ENCODE measurements around the gene CPTP. TPM values are rescaled to one million over a fixed set of nuclear protein-coding genes. Genes with fewer than 3 reads are reported as not detected.
A peak's percentile ranks its signal among the peaks of the same experiment; 100 is the strongest.

Gene CPTP
- total and polyA plus RNA-seq, 2 of the 13 experiments (the other 11 are each of a cell fraction or from before 2014, with no cell fraction given): 5.5 to 9.3 TPM

- TF ChIP-seq HNRNPL (IDR thresholded peaks at IDR 0.05; ENCODE audit: low read depth, low read length) (no peak), GMEB1 (CRISPR knock-in tag; IDR thresholded peaks at IDR 0.05; ENCODE audit: borderline replicate concordance) (0 out of 2 replicates have a peak, but pooled peaks have one; percentile 38), GZF1 (CRISPR knock-in tag; IDR thresholded peaks at IDR 0.05) (no peak), NR2F2 (IDR thresholded peaks at IDR 0.05; ENCODE audit: borderline replicate concordance, low read depth) (no peak), FUBP1 (CRISPR knock-in tag; IDR thresholded peaks at IDR 0.05; ENCODE audit: borderline replicate concordance) (no peak), ZNF691 (CRISPR knock-in tag; IDR thresholded peaks at IDR 0.05; ENCODE audit: borderline replicate concordance, low read depth) (0 out of 2 replicates have a peak, but pooled peaks have one; percentile 52), ZNF710 (CRISPR knock-in tag; IDR thresholded peaks at IDR 0.05; ENCODE audit: borderline replicate concordance) (0 out of 2 replicates have a peak, but pooled peaks have one; percentile 13), SMC3 (IDR thresholded peaks at IDR 0.05; ENCODE audit: low read length) (no peak), MED13 (CRISPR knock-in tag; IDR thresholded peaks at IDR 0.05) (no peak), ZNF775 (CRISPR knock-in tag; IDR thresholded peaks at IDR 0.05; ENCODE audit: borderline replicate concordance) (no peak), ZNF773 (CRISPR knock-in tag; IDR thresholded peaks at IDR 0.05; ENCODE audit: borderline replicate concordance) (no peak)
- TF ChIP-seq, protein P1, sequence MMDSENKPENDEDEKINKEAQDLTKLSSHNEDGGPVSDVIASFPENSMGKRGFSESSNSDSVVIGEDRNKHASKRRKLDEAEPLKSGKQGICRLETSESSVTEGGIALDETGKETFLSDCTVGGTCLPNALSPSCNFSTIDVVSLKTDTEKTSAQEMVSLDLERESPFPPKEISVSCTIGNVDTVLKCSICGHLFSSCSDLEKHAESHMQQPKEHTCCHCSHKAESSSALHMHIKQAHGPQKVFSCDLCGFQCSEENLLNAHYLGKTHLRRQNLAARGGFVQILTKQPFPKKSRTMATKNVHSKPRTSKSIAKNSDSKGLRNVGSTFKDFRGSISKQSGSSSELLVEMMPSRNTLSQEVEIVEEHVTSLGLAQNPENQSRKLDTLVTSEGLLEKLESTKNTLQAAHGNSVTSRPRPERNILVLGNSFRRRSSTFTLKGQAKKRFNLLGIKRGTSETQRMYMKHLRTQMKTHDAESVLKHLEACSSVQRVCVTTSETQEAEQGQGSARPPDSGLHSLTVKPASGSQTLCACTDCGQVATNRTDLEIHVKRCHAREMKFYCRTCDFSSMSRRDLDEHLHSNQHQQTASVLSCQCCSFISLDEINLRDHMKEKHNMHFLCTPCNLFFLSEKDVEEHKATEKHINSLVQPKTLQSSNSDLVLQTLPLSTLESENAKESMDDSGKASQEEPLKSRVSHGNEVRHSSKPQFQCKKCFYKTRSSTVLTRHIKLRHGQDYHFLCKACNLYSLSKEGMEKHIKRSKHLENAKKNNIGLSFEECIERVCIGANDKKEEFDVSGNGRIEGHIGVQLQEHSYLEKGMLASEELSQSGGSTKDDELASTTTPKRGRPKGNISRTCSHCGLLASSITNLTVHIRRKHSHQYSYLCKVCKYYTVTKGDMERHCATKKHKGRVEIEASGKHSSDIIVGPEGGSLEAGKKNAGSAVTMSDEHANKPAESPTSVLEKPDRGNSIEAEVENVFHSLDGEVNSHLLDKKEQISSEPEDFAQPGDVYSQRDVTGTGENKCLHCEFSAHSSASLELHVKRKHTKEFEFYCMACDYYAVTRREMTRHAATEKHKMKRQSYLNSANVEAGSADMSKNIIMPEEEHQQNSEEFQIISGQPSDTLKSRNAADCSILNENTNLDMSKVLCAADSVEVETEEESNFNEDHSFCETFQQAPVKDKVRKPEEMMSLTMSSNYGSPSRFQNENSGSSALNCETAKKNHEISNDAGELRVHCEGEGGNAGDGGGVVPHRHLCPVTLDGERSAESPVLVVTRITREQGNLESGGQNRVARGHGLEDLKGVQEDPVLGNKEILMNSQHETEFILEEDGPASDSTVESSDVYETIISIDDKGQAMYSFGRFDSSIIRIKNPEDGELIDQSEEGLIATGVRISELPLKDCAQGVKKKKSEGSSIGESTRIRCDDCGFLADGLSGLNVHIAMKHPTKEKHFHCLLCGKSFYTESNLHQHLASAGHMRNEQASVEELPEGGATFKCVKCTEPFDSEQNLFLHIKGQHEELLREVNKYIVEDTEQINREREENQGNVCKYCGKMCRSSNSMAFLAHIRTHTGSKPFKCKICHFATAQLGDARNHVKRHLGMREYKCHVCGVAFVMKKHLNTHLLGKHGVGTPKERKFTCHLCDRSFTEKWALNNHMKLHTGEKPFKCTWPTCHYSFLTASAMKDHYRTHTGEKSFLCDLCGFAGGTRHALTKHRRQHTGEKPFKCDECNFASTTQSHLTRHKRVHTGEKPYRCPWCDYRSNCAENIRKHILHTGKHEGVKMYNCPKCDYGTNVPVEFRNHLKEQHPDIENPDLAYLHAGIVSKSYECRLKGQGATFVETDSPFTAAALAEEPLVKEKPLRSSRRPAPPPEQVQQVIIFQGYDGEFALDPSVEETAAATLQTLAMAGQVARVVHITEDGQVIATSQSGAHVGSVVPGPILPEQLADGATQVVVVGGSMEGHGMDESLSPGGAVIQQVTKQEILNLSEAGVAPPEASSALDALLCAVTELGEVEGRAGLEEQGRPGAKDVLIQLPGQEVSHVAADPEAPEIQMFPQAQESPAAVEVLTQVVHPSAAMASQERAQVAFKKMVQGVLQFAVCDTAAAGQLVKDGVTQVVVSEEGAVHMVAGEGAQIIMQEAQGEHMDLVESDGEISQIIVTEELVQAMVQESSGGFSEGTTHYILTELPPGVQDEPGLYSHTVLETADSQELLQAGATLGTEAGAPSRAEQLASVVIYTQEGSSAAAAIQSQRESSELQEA (CRISPR knock-in tag; IDR thresholded peaks at IDR 0.05; ENCODE audit: not compliant biosample characterization): peak; percentile 38
These were observed 879 bp downstream of the CPTP start (continued) for GRCh38 chr1:1325288-1326074.
